Muscle of leg (tissue), 11 donors: ENCODE data around the gene SBF2. TPM values are rescaled to one million over a fixed set of nuclear protein-coding genes. Genes with fewer than 3 reads are reported as not detected.

ENCODE experiments used
- DNase-seq: peaks from one replicate; pipeline ENCODE4 v3.0.0; 2013
- H3K27ac ChIP-seq: one replicate; pipeline ENCODE4 v1.5.1; 2013; ENCODE audit warnings: mild to moderate bottlenecking, low read length, control low read depth
- H3K27me3 ChIP-seq: one replicate; pipeline ENCODE4 v1.6.1; 2013; ENCODE audit warnings: low read length; ENCODE audit not compliant: control insufficient read depth, insufficient read depth
- H3K36me3 ChIP-seq: one replicate; pipeline ENCODE4 v1.6.1; 2013; ENCODE audit warnings: low read length; ENCODE audit not compliant: control insufficient read depth, insufficient read depth
- H3K4me1 ChIP-seq: one replicate; pipeline ENCODE4 v1.6.1; 2013; ENCODE audit warnings: low read length; ENCODE audit not compliant: control insufficient read depth, insufficient read depth
- H3K4me3 ChIP-seq: one replicate; pipeline ENCODE4 v1.5.1; 2013; ENCODE audit warnings: low read length, control low read depth
- H3K9me3 ChIP-seq: replicated peaks from 2 replicates; pipeline ENCODE4 v1.6.1; 2013; ENCODE audit warnings: low read depth, low read length; ENCODE audit not compliant: control insufficient read depth
- WGBS: methylation state at CpG from one replicate; pipeline ENCODE4 v1.1.5; 2013; ENCODE audit warnings: missing lambda C conversion rate; ENCODE audit not compliant: insufficient coverage; 5-methylcytosine and 5-hydroxymethylcytosine counted together
- polyA plus RNA-seq, 8 donors: library from polyadenylated mRNA; unstranded; fragments of 120-200 nt; gene quantifications; one replicate each; pipeline versions ENCODE4 v1.2.1 to v1.2.3, GENCODE V29; 2013; ENCODE audit warnings: inconsistent platforms in 1 of 8, low replicate concordance in 1 of 8; ENCODE audit not compliant: insufficient read length in 8 of 8, insufficient read depth in 1 of 8
- total RNA-seq: library from RNA; stranded (reverse); fragments of 120-200 nt; gene quantifications from one replicate; pipeline ENCODE4 v1.2.4, GENCODE V29; 2013

Gene SBF2
- total and polyA plus RNA-seq, 9 donors, result 18.3 to 29.5 (median 21.5) TPM

DNA sequence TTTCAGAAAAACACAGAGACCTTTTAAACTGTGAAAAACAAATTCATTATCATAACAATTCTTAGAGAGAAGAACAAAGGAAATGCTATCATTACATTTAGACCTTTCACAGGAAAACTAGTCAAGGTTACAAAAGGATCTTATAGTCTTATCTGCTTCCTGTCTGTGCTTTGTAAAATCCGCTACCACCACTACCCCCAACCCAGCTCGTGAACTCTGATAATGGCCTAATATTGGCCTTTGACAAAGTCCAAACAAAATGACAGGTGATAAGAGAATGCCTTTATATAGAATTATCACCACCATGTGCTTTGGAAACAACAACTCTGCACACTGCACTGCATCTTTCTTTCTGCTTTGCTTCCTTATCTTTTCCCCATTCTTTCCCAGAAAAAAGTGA is 272.5 kb downstream of the SBF2 start:
- H3K9me3 ChIP-seq, result no peaks in the 10 kb centered on the region

DNA sequence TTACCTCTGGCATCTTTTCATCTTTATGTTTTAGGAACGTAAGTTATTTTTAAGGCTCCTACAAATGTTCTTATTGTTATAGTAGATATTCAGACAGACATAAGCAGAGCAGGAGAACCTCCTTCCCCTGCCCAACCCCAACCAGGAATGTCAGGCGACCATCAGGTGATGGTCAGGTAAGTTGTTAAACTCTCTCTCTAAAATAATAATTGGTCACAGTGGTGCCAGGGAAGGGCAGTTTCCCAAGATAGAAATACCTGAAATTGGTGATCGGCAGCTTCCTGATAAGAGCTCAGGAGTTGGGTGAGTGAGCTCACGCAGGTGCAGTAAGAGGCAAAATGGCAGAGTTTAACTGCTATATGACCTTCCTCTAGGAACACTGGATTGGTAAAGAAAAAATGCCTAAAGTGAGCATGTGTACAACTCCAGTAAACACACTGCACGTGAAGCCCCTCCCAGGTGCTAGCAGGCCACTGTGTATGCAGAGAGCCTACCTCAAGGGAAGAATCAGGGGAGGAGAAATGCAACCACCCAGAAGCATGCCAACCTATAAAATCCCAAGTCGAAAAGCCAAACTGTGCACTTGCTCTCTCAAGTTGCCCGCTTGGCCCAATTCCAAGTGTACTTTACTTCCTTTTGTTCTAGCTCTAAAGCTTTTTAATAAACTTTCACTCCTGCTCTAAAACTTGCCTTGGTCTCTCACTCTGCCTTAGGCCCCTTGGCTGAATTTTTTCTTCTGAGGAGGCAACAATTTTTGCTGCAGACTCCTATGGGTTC is 273.9 kb downstream of the SBF2 start:
- H3K27me3 ChIP-seq, result no peaks in the 10 kb centered on the region
- WGBS, result 69% methylated on average over 3 of the region's 7 CpGs
- H3K9me3 ChIP-seq, result no peaks in the 10 kb centered on the region
- peaks cover 6% of the 10 kb centered on the region for H3K4me1 ChIP-seq
- H3K27ac ChIP-seq, result no peak overlapping the region
- no peaks in the 10 kb centered on the region for H3K36me3 ChIP-seq
- peak; percentile 32 for DNase-seq
- H3K4me3 ChIP-seq, result no peak overlapping the region

More for the DNA sequence above, 272.5 kb downstream of the SBF2 start:
- DNase-seq, result no peak
- Histone ChIP-seq H3K4me3 (no peak overlapping the region), H3K4me1 (peaks cover 6% of the 10 kb centered on the region), H3K27ac (no peak overlapping the region), H3K27me3 (no peaks in the 10 kb centered on the region), H3K36me3 (no peaks in the 10 kb centered on the region)
- no CpG with 5 or more reads among the region's 2 CpGs for WGBS

DNA sequence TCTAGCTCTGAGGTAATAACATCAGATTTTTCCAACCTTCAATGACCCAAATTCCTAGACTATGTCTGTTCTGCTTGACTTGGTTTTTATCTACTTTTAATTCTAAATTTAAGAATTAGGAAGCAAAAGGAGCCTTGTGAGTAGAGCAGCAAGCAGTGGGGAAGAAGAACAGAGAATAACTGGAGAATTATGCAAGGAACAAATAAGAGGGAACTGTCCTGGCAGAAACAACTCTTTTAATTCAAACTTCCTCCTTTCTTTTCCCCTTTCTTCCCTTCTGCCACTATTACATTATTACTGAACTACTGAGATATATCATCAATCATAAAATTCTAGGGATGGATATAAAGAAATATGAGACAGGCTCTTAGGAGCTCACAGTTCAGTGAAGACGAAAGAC is 276.1 kb downstream of the SBF2 start:
- H3K27ac ChIP-seq, result no peak overlapping the region
- peaks cover 6% of the 10 kb centered on the region for H3K4me1 ChIP-seq
- no peak for DNase-seq
- no peaks in the 10 kb centered on the region for H3K9me3 ChIP-seq
- no peaks in the 10 kb centered on the region for H3K27me3 ChIP-seq
- WGBS, result no CpG with 5 or more reads among the region's 1 CpG
- H3K36me3 ChIP-seq, result no peaks in the 10 kb centered on the region
- no peak overlapping the region for H3K4me3 ChIP-seq

DNA sequence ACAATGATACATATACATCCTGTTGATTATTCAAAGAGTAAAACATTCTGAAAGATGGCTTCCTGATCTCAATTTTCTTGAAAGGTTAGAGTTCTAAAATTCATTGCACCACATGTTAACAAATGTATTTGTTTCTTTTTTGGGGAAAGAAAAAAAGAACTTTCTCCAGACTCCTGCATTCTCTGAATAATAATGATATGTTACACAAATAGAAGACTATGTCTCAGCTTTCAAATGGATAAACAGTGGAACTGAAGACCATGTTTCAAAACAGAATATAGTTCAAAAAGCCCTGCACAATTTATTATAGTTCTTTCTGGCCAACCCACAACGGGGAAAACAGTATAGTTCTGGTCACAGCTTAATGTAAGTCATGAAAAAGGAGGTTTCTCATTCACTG is 277.0 kb downstream of the SBF2 start:
- no peak for DNase-seq
- no peak overlapping the region for H3K27ac ChIP-seq
- H3K27me3 ChIP-seq, result no peaks in the 10 kb centered on the region
- H3K4me3 ChIP-seq, result no peak overlapping the region
- WGBS, result no CpG with 5 or more reads among the region's 1 CpG
- H3K36me3 ChIP-seq, result no peaks in the 10 kb centered on the region
- no peaks in the 10 kb centered on the region for H3K9me3 ChIP-seq
- peaks cover 6% of the 10 kb centered on the region for H3K4me1 ChIP-seq

DNA sequence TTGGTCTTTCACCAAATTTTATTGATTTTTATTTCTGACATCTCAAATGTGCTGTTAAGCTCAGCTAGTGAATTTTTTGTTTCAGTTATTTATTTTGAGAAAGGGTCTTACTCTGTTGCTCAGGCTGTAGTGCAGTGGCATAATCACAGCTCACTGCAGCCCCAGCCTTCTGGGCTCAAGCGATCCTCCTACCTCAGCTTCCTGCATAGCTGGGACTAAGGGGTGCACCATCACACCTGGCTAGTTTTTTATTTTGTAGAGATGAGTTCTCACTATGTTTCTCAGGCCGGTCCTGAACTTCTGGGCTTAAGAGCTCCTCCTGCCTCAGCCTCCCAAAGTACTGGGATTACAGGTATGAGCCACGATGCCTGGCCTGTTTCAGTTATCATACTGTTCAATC is 282.0 kb downstream of the SBF2 start:
- Histone ChIP-seq H3K36me3 (no peaks in the 10 kb centered on the region), H3K27me3 (no peaks in the 10 kb centered on the region), H3K4me3 (no peak overlapping the region), H3K4me1 (no peaks in the 10 kb centered on the region), H3K9me3 (peaks cover 22% of the 10 kb centered on the region), H3K27ac (no peak overlapping the region)
- 83% methylated on average over 1 of the region's 3 CpGs for WGBS
- no peak for DNase-seq

DNA sequence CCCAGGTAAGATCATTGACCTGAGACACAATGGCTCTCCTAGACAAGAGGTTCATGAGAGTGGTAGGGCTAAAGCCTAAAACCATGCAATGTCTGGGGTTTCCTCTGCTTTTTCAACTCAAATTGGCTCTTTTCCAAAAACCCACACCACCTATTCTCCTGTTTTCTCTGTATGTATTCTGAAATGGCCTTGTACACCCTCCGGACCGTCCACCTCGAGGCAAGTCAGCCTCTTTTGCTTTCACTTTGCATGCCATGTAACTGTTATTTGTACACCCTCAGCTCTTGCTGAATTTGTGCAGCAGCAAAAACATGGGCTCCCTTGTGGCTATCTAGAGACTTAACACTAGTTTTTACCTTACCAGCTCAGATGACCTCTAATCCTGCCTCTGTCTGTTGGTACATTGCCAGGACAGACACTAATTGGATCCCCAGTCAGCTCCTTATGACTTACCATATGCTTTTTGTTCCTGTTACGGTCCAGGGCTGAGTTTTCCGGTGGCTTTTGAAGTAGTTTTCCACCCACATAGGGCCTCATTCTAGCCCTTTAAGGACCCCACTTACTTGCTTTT is 288.0 kb downstream of the SBF2 start:
- Histone ChIP-seq H3K36me3 (no peaks in the 10 kb centered on the region), H3K4me3 (no peak overlapping the region), H3K27ac (no peak overlapping the region), H3K27me3 (no peaks in the 10 kb centered on the region), H3K4me1 (no peaks in the 10 kb centered on the region), H3K9me3 (peaks cover 22% of the 10 kb centered on the region)
- DNase-seq, result peak; percentile 9
- WGBS, result 49% methylated on average over 4 of the region's 5 CpGs

DNA sequence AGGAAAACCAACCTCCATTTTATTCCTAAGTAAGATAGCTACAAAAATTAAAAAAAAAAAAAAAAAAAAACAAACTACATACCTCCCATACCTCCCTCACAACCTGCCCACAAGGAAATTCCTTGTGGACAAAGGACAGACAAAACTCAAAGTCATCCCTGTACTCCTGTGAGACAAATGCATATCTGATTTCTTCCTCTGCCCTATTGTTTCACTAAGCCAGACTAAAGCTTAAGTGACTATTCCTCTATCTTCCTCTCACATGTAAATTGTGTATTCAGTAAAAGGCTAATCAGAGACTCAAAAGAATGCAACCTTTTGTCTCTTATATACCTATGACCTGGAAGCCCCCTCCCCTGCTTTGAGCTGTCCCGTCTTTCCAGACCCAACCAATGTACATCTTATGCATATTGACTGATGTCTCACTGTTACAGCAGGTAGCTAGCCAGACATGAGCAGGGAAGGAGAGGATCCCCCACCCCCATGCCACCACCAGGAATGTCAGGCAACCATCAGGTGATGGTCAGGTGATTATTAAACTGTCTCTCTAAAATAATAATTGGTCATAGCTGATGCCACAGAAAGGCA is 289.4 kb downstream of the SBF2 start:
- Histone ChIP-seq H3K4me1 (no peaks in the 10 kb centered on the region), H3K27ac (no peak overlapping the region), H3K36me3 (no peaks in the 10 kb centered on the region), H3K27me3 (no peaks in the 10 kb centered on the region), H3K4me3 (no peak overlapping the region), H3K9me3 (peaks cover 21% of the 10 kb centered on the region)
- no CpG with 5 or more reads among the region's 1 CpG for WGBS
- DNase-seq, result no peak

DNA sequence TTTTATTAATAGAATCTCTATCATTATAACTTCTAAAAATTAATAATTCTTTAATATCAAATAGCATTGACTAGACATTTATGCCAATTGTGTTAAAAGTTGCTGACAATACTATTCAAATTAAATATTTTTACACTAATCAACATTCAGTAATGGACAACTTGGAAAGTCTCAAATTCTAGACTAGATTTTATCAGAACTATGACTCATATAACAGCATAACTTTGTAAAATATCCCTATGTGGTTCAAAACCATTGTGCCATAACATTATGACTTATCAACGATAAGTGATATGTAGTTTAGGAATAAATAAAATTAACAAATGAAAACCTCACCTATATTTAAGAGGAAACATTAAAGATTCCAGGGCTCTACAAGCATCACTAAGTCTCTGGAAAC is 291.8 kb downstream of the SBF2 start:
- DNase-seq, result no peak
- no CpG with 5 or more reads among the region's 1 CpG for WGBS

DNA sequence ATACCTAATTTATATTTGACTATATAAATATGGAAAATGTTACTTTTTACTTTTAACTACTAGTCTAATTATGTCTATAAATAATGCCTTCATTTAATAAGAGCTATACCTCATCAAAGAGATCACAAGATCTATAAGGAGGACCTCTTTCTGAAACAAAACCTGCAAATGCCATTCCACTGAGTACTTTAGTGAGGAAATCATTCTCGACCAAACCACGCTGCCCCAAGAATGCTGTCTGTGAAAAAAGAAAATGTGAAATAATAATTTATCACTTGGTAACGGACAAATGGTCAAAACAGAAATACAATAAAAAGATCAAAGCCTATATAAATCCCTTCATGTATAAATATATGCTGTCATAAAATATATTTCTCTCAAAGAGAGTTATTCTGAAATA is 301.7 kb downstream of the SBF2 start:
- H3K4me3 ChIP-seq, result no peak overlapping the region
- no peaks in the 10 kb centered on the region for H3K36me3 ChIP-seq
- no peaks in the 10 kb centered on the region for H3K9me3 ChIP-seq
- WGBS, result no CpG with 5 or more reads among the region's 3 CpGs
- H3K27me3 ChIP-seq, result no peaks in the 10 kb centered on the region
- no peak overlapping the region for H3K27ac ChIP-seq
- H3K4me1 ChIP-seq, result no peaks in the 10 kb centered on the region
- DNase-seq, result no peak

More for the DNA sequence above, 291.8 kb downstream of the SBF2 start:
- no peak overlapping the region for H3K4me3 ChIP-seq
- no peak overlapping the region for H3K27ac ChIP-seq
- H3K4me1 ChIP-seq, result no peaks in the 10 kb centered on the region
- peaks cover 4% of the 10 kb centered on the region for H3K9me3 ChIP-seq
- H3K36me3 ChIP-seq, result no peaks in the 10 kb centered on the region
- no peaks in the 10 kb centered on the region for H3K27me3 ChIP-seq

DNA sequence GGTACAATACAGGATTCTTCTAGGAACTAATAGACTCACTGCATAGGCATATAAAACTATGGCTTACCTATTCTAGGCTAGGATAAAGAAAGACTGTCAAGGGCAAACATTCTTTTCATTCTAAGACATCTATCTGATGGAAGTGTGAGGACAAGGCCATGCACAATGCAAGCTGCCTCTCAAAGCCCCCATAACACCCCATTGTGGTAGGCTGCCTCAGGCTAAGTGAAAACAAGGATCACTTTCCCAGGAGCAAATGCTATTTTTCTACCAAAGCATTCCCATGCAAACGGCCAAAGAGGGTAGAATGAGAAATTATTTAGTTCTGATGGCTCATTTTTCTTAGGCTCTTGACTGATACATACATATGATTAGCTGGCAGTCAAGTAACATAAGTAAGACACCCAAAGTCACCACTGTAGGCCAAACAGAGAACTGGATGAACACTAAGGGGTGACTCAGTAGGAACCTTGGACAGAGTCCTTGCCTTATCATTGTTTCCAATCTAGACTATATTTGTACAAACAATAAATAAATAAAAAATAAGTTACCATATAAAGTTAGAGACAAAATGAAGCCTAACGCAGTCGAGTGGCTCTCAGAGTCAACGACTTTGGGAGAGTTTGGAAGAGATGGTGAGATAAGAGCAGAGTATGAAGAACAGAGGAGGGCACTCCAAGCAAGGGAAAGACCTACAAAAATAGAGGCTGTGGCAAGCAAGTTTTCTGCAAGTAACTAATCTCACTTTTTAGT is 303.6 kb downstream of the SBF2 start:
- no peak overlapping the region for H3K27ac ChIP-seq
- peaks cover 2% of the 10 kb centered on the region for H3K9me3 ChIP-seq
- no peak for DNase-seq
- no peak overlapping the region for H3K4me3 ChIP-seq
- no peaks in the 10 kb centered on the region for H3K27me3 ChIP-seq
- WGBS, result 76% methylated on average over 3 of the region's 4 CpGs
- H3K36me3 ChIP-seq, result no peaks in the 10 kb centered on the region
- H3K4me1 ChIP-seq, result no peaks in the 10 kb centered on the region
